NCI-H2107 treated with DMSO at 0.1 percent for 48 hours (cell line): ENCODE data around the gene SEMA6D.

Experiments
- DNase-seq: peaks from one replicate; lab custom pipeline; 2025; ENCODE audit not compliant: unreplicated experiment; lab: John Stamatoyannopoulos, UW

The SEMA6D gene

DNA sequence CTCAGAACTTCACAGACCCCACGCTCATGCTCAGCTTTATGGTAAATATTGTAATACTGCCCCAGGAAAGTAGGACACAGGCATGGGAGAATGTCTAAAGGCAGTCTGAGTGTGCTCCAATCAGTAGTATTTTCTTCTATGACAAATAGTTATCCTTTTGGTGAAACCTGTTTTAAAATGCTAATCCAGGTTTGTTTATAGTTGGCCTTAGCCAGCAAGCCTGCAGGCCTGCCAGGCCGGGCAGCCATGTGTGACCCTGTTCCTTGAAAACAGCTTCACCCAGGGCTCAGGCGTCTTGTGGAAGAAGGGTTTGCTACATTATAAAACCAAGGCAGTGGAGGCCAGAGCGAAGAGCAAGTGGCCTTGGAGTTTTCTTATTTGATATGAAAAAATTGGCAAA, 104.7 kb downstream of the SEMA6D start:
- DNase-seq = no peak
